HepG2 (cell line): Measurements from ENCODE around the gene DYNC2I2. TPM values are rescaled to one million over a fixed set of nuclear protein-coding genes. Genes with fewer than 3 reads are reported as not detected.

Source experiments
- CCDC6 ChIP-seq: sonication (generic); formaldehyde crosslinking; IDR thresholded peaks from 2 replicates; pipeline ENCODE4 v1.8.1; 2022; ENCODE audit warnings: mild to moderate bottlenecking, missing genetic modification reagents, moderate library complexity
- GATAD1 ChIP-seq: IDR thresholded peaks from 2 replicates; pipeline ENCODE4 v1.6.1; 2016; ENCODE audit warnings: missing genetic modification reagents, missing compliant biosample characterization
- GTF3A ChIP-seq: sonication (generic); formaldehyde crosslinking; conservative IDR thresholded peaks from 2 replicates; pipeline ENCODE4 v1.4.0; 2020; ENCODE audit warnings: mild to moderate bottlenecking, missing genetic modification reagents
- HCFC1 ChIP-seq: fragments of 150-350 bp; IDR thresholded peaks from 2 replicates; pipeline ENCODE4 v1.6.1; 2014; ENCODE audit warnings: low read depth, low read length
- HNF1A ChIP-seq, 2 experiments: sonication (generic) in 1 of 2; formaldehyde crosslinking in 1 of 2; IDR thresholded peaks; 2 replicates each; pipeline versions ENCODE4 v1.4.0 to v1.6.1; 2016 to 2020; ENCODE audit warnings: borderline replicate concordance in 1 of 2, low read depth in 1 of 2, mild to moderate bottlenecking in 1 of 2, missing genetic modification reagents in 1 of 2
- HNF1B ChIP-seq: sonication (generic); formaldehyde crosslinking; IDR thresholded peaks from 2 replicates; pipeline ENCODE4 v1.5.1; 2020; ENCODE audit warnings: mild to moderate bottlenecking, moderate library complexity, missing genetic modification reagents
- HNRNPLL ChIP-seq: fragments of 200-400 bp; formaldehyde crosslinking; IDR thresholded peaks from 2 replicates; pipeline ENCODE4 v1.6.1; 2017; ENCODE audit warnings: mild to moderate bottlenecking, low read depth, low read length; ENCODE audit not compliant: poor library complexity, severe bottlenecking
- IRF2 ChIP-seq: IDR thresholded peaks from 2 replicates; pipeline ENCODE4 v1.6.1; 2018; ENCODE audit warnings: missing genetic modification reagents, missing compliant biosample characterization
- MTA1 ChIP-seq: sonication (generic); formaldehyde crosslinking; IDR thresholded peaks from 2 replicates; pipeline ENCODE4 v1.4.0; 2020; ENCODE audit warnings: missing genetic modification reagents, mild to moderate bottlenecking, borderline replicate concordance
- RFXANK ChIP-seq: IDR thresholded peaks from 2 replicates; pipeline ENCODE4 v1.6.1; 2016
- SKI ChIP-seq: fragments of 450-650 bp; IDR thresholded peaks from one replicate; pipeline ENCODE4 v1.6.1; 2018; ENCODE audit warnings: mild to moderate bottlenecking; ENCODE audit not compliant: partially characterized antibody
- SNAPC5 ChIP-seq: sonication (generic); formaldehyde crosslinking; IDR thresholded peaks from 2 replicates; pipeline ENCODE4 v1.8.1; 2023; ENCODE audit warnings: mild to moderate bottlenecking, missing genetic modification reagents, borderline replicate concordance
- ZBED4 ChIP-seq: sonication (generic); formaldehyde crosslinking; IDR thresholded peaks from 2 replicates; pipeline ENCODE4 v1.4.0; 2020; ENCODE audit warnings: missing genetic modification reagents, borderline replicate concordance
- ZFP36L1 ChIP-seq: sonication (generic); formaldehyde crosslinking; IDR thresholded peaks from 2 replicates; pipeline ENCODE4 v1.8.0; 2022; ENCODE audit warnings: mild to moderate bottlenecking, missing genetic modification reagents, moderate library complexity
- ZNF207 ChIP-seq: fragments of 450-650 bp; IDR thresholded peaks from 2 replicates; pipeline ENCODE4 v1.6.1; 2016; ENCODE audit warnings: antibody characterized with exemption, borderline replicate concordance
- ZNF556 ChIP-seq: sonication (generic); formaldehyde crosslinking; IDR thresholded peaks from 2 replicates; pipeline ENCODE4 v1.4.0; 2020; ENCODE audit warnings: mild to moderate bottlenecking, missing genetic modification reagents, borderline replicate concordance
- ZNF879 ChIP-seq: sonication (generic); formaldehyde crosslinking; IDR thresholded peaks from 2 replicates; pipeline ENCODE4 v1.8.1; 2023; ENCODE audit warnings: missing genetic modification reagents
- polyA plus RNA-seq, 8 experiments: library from polyadenylated mRNA; depleted of rRNA in 3 of 8; stranded (reverse) in 7 of 8; unstranded in 1 of 8; fragments of >200 nt; fragmentation: Illumina TruSeq in 4 of 8; extraction: Trizol in 4 of 8; gene quantifications; 2 replicates each; pipeline versions ENCODE4 v1.2.1 to v1.2.3, GENCODE V29; 2011 to 2016; ENCODE audit warnings: low read depth in 4 of 8, missing spikeins in 1 of 8, mixed read lengths in 1 of 8; ENCODE audit not compliant: insufficient read depth in 1 of 8
- total RNA-seq, 5 experiments: library from RNA; depleted of rRNA; stranded (reverse); fragments of >200 nt; fragmentation: Illumina TruSeq; extraction: Trizol; gene quantifications; 2 replicates each; pipeline ENCODE4 v1.2.3, GENCODE V29; 2016; ENCODE audit warnings: low read depth in 1 of 5
- TF ChIP-seq, protein P1 (sequence below): sonication (generic); formaldehyde crosslinking; IDR thresholded peaks from 2 replicates; pipeline ENCODE4 v1.8.0; 2022; ENCODE audit warnings: missing genetic modification reagents, mild to moderate bottlenecking, borderline replicate concordance

DYNC2I2 gene
- total and polyA plus RNA-seq, 2 of the 13 experiments (the other 11 are each of a cell fraction or from before 2014, with no cell fraction given): 13.7 to 40.2 TPM

DNA sequence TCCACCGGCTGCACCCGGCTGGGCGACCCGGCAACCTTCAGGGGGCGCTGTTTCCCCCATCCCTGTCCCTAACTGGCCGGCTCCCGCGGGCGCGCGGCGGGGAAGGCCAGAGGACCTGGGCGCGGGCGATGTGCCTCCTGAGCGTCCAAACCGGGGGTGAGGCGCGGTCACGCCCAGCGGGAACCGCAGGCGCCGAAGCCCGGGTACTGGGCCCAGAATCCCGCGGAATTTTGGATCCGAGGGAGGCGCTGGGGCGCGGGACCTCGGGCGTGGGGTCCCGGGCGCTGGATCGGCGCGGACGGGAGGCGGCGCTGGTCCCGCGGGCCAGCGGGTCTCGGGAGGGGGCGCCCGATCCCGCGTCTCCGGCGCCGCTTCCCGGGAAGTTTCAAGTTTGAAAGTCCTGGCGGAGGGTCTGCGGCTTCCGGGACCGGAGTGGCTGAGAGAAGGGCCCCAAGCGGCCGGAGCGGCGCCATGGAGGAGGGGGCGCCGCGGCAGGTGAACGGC, 45.9 kb upstream of the DYNC2I2 start, which contains the start of gene PKN3 (continued):
- TF ChIP-seq, protein P1, sequence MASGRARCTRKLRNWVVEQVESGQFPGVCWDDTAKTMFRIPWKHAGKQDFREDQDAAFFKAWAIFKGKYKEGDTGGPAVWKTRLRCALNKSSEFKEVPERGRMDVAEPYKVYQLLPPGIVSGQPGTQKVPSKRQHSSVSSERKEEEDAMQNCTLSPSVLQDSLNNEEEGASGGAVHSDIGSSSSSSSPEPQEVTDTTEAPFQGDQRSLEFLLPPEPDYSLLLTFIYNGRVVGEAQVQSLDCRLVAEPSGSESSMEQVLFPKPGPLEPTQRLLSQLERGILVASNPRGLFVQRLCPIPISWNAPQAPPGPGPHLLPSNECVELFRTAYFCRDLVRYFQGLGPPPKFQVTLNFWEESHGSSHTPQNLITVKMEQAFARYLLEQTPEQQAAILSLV (CRISPR knock-in tag): no peak
- TF ChIP-seq HNF1A (IDR thresholded peaks at IDR 0.05; ENCODE audit: low read depth) (no peak), HNF1A (CRISPR knock-in tag; IDR thresholded peaks at IDR 0.05; ENCODE audit: borderline replicate concordance) (no peak), SNAPC5 (CRISPR knock-in tag) (0 out of 2 replicates have a peak, but pooled peaks have one; percentile 29), ZBED4 (no peak), HCFC1 (no peak), ZNF556 (CRISPR knock-in tag) (peak; percentile 81), HNF1B (CRISPR knock-in tag) (0 out of 2 replicates have a peak, but pooled peaks have one; percentile 59), GATAD1 (CRISPR knock-in tag) (no peak), GTF3A (CRISPR knock-in tag) (no peak), SKI (peak; percentile 61), MTA1 (CRISPR knock-in tag) (0 out of 2 replicates have a peak, but pooled peaks have one; percentile 44), ZNF879 (CRISPR knock-in tag) (no peak), IRF2 (0 out of 2 replicates have a peak, but pooled peaks have one; percentile 30), HNRNPLL (peak; percentile 40), CCDC6 (peak; percentile 64), RFXANK (no peak), ZFP36L1 (CRISPR knock-in tag) (peak; percentile 43; the same call in 1 of the 2 replicates), ZNF207 (no peak)
